IPS-18c (cell line): ENCODE results near the gene DIMT1.

Experiments used
- H3K4me3 ChIP-seq: 2 replicates; pipeline ENCODE4 v1.7.0; 2013; ENCODE audit warnings: low read depth, mild to moderate bottlenecking, low read length, moderate library complexity; ENCODE audit not compliant: insufficient read depth
- H3K9me3 ChIP-seq: one replicate; pipeline ENCODE4 v1.6.1; 2013; ENCODE audit warnings: mild to moderate bottlenecking, low read length, moderate library complexity; ENCODE audit not compliant: control insufficient read depth, insufficient read depth

The DIMT1 gene

DNA sequence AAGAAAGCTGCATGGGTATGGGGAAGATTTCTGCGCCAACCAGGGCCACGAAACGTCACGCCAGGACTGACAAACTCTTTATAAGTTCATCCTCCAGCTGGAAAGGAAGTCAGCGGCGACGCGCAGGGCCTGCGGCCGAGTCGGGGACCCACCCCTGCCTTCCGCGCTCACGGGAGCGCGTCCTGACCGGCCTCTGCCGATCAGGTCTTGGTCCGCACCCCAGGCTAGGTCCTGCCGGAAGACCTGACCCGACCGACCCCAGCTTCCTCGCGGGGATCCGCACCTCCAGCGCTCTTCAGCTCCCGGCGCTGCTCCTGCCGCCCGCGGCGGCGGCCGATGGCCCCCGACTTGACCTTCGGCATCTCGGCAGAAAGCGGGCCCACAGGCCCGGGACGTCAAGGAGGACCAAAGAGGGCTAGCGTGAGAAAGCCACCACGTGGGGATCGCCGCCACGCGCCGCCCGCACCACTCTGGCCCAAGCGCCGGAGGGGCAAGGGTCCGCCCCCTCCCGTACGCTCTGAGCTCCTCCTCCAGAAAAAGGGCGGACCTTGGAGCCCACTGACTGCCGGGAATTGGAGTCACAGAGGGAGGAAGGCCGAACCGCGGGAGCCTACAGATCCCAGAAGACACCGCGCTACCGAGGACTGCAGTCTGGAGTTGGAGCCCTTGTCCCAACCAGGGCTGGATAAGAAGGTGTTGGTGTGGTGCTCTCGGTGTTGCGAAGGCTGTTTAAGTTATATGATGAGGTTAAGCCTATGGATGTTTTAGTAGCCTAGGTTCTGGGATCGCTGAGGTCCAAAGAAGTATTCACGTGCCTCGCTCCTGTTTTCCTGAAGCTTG lies at the start of gene DIMT1:
Gene DIMT1, minus strand, starts transcription at position 495 of the 840 bp plus-strand sequence. Its CDS starts 133 bp downstream, at position 362.
- H3K4me3 ChIP-seq, result peak within 1 kb of the TSS; percentile 95
- no peaks in the 10 kb centered on the region for H3K9me3 ChIP-seq

GRCh38 chr5:62450259-62450658 lies 46.6 kb upstream of the DIMT1 start:
- no peak overlapping the region for H3K4me3 ChIP-seq
- no peaks in the 10 kb centered on the region for H3K9me3 ChIP-seq

DNA sequence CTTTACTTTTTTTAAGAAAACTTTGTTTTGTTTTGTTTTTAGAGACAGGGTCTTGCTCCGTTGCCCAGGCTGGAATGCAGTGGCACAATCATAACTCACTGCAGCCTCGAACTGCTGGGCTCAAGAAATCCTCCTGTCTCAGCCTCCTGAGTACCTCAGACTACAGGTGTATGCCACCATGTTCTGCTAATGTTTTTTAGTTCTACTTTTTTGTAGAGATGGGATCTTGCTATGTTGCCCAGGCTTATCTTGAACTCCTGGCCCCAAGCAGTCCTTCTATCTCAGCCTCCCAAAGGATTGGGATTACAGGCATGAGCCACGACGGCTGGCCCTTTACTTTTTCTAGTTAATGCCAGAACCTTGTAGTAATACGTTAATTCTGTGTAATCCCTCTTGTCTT lies 44.8 kb upstream of the DIMT1 start:
- H3K9me3 ChIP-seq, result no peaks in the 10 kb centered on the region
- no peak overlapping the region for H3K4me3 ChIP-seq

GRCh38 chr5:62432621-62433064 lies 28.9 kb upstream of the DIMT1 start:
- no peaks in the 10 kb centered on the region for H3K9me3 ChIP-seq
- no peak overlapping the region for H3K4me3 ChIP-seq

DNA sequence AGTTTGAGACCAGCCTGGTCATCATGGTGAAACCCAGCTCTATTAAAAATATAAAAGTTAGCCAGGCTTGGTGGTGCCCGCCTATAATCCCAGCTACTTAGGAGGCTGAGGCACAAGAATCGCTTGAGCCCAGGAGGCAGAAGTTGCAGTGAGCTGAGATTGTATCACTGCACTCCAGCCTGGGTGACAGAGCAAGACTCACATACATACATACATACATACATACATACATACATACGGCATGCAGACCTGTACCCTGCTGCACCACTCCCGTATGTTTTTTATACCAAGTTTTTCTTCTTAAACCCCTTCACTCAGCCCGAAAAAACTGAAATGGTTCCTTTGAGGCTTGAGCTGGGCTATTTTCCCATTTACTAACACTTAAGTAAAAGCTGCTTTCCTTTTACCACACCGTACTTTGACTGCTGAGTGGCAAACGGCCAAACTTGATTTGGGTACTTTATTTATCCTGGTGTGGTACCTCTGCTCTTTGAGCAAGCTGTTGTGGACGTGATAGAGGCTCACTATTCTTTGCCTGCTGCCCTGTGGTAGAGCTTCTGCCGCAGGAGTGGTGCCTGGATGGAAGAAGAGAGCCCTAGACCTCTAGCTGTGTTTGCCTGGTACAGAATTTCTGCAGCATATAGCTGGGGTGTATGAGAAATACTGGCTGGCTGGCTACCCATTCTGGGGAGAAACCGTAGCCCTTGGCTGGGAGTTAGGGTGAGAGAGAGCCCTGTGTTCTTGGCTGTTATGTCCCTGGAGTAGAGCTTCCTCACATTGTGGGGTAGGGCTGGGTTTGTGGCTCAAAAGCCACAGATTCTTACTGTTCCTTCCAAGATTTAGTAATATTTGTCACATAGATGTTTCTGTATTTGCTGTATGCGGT lies 28.3 kb upstream of the DIMT1 start:
- Histone ChIP-seq H3K9me3 (no peaks in the 10 kb centered on the region), H3K4me3 (no peak overlapping the region)

- Histone ChIP-seq H3K9me3 (no peaks in the 10 kb centered on the region), H3K4me3 (no peak overlapping the region)
These were observed 21.1 kb upstream of the DIMT1 start for GRCh38 chr5:62424763-62425162.

GRCh38 chr5:62421414-62421813 lies 17.7 kb upstream of the DIMT1 start:
- H3K9me3 ChIP-seq, result no peaks in the 10 kb centered on the region
- H3K4me3 ChIP-seq, result no peak overlapping the region

DNA sequence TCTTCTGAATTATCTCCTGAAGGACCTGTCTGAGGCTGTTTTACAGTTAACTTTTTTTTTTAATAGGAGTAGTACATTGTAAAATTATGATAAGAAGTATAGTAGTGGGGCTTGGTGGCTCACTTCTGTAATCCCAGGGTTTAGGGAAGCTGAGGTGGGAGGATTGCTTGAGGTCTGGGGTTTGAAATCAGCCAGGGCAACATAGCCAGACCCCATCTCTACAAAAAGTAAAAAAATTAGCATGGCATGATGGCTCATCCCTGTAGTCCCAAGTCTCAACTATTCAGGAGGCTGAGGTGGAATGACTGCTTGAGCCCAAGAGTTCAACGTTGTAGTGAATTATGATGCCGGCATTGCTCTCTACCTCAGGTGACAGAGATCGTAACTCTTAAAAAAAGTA lies 15.9 kb upstream of the DIMT1 start:
- H3K4me3 ChIP-seq, result no peak overlapping the region
- H3K9me3 ChIP-seq, result no peaks in the 10 kb centered on the region

- H3K9me3 ChIP-seq, result no peaks in the 10 kb centered on the region
- no peak overlapping the region for H3K4me3 ChIP-seq
These were observed 14.9 kb upstream of the DIMT1 start for GRCh38 chr5:62418462-62419076.

DNA sequence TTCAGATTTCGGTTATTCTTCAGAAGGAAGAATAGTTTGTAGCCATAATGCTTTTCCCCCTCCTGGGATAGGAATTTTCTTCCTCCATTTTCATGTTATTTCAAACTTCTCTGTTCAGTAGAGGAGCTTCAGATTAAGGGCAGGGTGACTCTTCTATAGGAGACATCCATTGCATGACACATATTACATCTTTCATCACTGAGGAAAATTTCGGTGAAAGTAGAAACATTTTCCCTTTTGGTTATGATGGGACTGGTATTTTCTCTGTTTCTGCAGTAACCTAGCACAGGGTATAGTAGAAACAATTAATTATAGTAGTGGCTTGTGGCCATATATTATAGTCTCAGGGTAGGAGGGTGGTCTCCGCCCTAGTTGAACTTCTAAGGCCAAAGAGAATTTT lies 10.0 kb upstream of the DIMT1 start:
- Histone ChIP-seq H3K4me3 (peak overlapping the region; percentile 98), H3K9me3 (no peaks in the 10 kb centered on the region)

DNA sequence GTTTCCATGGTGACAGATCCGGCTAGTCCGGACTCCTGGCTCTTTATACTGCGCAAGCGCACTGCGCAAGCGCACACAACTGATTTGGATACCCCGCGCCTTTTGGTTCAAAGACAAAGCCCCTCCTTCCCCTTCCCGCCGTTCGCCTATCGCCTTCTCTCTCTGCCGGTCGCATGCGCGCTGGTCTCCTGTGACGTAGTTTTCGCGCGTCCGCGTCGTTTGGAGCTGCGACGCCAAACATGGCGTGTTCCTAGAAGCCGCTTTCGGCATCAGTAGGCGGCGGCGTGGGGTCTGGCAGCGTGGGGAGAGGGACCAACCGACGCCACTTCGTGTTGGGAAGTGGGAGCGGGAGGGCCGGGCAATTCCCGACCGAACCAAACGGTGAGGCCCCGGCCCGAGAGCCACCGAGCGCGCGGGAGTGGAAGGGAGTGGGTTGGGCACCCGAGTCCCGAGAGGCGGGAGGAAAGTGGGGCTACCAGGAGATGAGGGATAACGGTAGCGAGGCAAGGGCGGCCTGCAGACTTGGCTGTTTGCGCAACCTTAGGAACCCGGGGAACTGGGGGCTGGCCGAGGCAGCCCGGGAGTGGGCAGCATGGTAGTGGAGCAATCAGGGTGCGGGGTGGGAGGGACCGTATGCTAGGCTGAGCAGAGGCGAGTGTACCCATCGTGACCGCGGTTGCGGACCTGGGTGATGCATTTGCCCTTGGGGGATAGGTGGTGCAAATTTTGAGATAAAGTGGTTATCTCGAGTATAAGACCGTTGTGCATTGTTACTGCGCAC lies 9.0 kb upstream of the DIMT1 start, which contains the start of gene IPO11:
Gene IPO11, plus strand, starts transcription at position 215 of the 781 bp plus-strand sequence. CDS start 24,517 bp downstream, outside the sequence.
- Histone ChIP-seq H3K9me3 (no peaks in the 10 kb centered on the region), H3K4me3 (peak within 1 kb of the TSS; percentile 98)

DNA sequence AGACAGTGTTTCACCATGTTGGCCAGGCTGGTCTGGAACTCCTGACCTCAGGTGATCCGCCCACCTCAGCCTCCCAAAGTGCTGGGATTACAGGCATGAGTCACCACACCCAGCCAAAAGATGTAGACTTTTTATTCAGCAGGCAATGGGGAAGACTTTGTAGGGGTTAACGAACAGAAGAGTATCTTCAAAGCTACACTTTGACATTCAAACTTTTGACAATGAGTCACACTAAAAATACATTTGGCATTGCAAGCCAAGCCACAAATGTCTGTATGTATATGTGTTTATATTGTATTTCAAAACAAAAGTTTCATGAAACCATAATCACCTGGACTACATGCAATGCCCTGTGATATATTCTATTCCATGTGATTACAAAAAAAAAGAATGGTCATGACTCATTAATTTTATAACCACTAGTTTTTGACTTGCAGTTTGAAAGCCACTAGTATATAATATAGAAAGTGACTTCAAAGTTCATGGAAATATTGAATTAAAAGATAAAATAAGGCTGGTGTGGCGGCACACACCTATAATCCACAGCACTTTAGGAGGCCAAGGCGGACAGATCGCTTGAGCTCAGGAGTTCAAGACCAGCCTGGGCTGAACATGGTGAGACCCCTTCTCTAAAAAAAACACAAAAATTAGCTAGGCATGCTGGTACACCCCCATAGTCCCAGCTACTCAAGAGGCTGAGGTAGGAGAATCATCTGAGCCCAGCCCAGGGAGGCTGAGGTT lies 8.3 kb downstream of the DIMT1 start:
- Histone ChIP-seq H3K9me3 (no peaks in the 10 kb centered on the region), H3K4me3 (no peak overlapping the region)

GRCh38 chr5:62386824-62387223 lies 16.9 kb downstream of the DIMT1 start:
- Histone ChIP-seq H3K9me3 (no peaks in the 10 kb centered on the region), H3K4me3 (no peak overlapping the region)

GRCh38 chr5:62385816-62386400 lies 17.8 kb downstream of the DIMT1 start:
- Histone ChIP-seq H3K9me3 (no peaks in the 10 kb centered on the region), H3K4me3 (no peak overlapping the region)

GRCh38 chr5:62385131-62385530 lies 18.6 kb downstream of the DIMT1 start:
- Histone ChIP-seq H3K4me3 (no peak overlapping the region), H3K9me3 (no peaks in the 10 kb centered on the region)

DNA sequence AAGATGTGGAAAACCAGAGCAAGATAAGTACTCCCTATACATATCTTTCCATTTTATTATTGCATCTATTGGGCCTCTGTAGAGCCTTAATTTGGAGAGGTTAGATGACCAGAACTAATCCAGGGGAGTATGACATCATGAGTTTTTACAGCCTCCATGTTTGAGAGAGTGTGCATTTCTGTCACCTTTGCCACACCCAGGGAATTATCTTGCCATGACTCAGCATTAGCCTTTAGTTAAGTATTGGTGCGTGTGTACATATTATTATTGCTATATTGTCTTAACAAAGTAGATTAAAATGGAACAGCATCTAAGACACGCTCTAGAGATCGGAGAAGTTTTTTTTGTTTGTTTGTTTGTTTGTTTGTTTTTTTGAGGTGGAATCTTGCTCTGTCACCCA lies 27.6 kb downstream of the DIMT1 start:
- Histone ChIP-seq H3K9me3 (no peaks in the 10 kb centered on the region), H3K4me3 (no peak overlapping the region)
